Lung (tissue), 12 donors: ENCODE results near the gene WDR86. TPM values are rescaled to one million over a fixed set of nuclear protein-coding genes. Genes with fewer than 3 reads are reported as not detected.

Experiments used
- ATAC-seq: fragments of 200-7000 bp; cut with Tn5 transposase; one replicate; pipeline ENCODE4 v1.9.1; 2020; ENCODE audit warnings: moderate number of reproducible peaks; ENCODE audit not compliant: insufficient read depth, low FRiP score
- DNase-seq, 3 donors: peaks; one replicate each; pipeline ENCODE4 v3.0.0-alpha.2; 2013 to 2017
- H3K27ac ChIP-seq, 2 donors: one replicate each; pipeline ENCODE4 v1.5.1; 2013; ENCODE audit warnings: mild to moderate bottlenecking in 2 of 2, moderate library complexity in 2 of 2, control low read depth in 1 of 2, inconsistent platforms in 1 of 2, low read depth in 1 of 2, low read length in 1 of 2
- H3K27me3 ChIP-seq, 3 donors: one replicate each; pipeline ENCODE4 v1.5.1; 2013; ENCODE audit warnings: low read length in 2 of 3; ENCODE audit not compliant: control insufficient read depth in 3 of 3, insufficient read depth in 3 of 3
- H3K36me3 ChIP-seq, 4 donors: one replicate each; pipeline ENCODE4 v1.5.1; 2013; ENCODE audit warnings: low read length in 4 of 4, mild to moderate bottlenecking in 1 of 4, moderate library complexity in 1 of 4; ENCODE audit not compliant: control insufficient read depth in 4 of 4, insufficient read depth in 4 of 4
- H3K4me1 ChIP-seq, 5 donors: one replicate each; pipeline ENCODE4 v1.5.1; 2013; ENCODE audit warnings: low read length in 5 of 5, mild to moderate bottlenecking in 2 of 5, moderate library complexity in 1 of 5; ENCODE audit not compliant: control insufficient read depth in 5 of 5, insufficient read depth in 5 of 5
- H3K4me3 ChIP-seq: one replicate; pipeline ENCODE4 v1.5.1; 2013; ENCODE audit warnings: mild to moderate bottlenecking, control low read depth, moderate library complexity
- H3K9ac ChIP-seq, 2 donors: one replicate each; pipeline ENCODE4 v1.5.1; 2013; ENCODE audit warnings: low read length in 2 of 2, control low read depth in 1 of 2; ENCODE audit not compliant: insufficient read depth in 1 of 2
- H3K9me3 ChIP-seq, 4 donors: one replicate each; pipeline ENCODE4 v1.5.1; 2013; ENCODE audit warnings: low read length in 3 of 4, mild to moderate bottlenecking in 1 of 4, moderate library complexity in 1 of 4; ENCODE audit not compliant: control insufficient read depth in 4 of 4, insufficient read depth in 3 of 4
- WGBS, 2 donors: extraction: QIAGEN DNeasy Blood & Tissue Kit; methylation state at CpG; one replicate each; pipeline ENCODE4 v1.1.7; 2013; 5-methylcytosine and 5-hydroxymethylcytosine counted together
- polyA plus RNA-seq, 2 donors: library from polyadenylated mRNA; stranded (reverse); fragments of 200-250 nt; gene quantifications; one replicate each; pipeline ENCODE4 v1.2.1, GENCODE V29; 2013
- total RNA-seq, 2 donors: library from RNA; depleted of rRNA in 1 of 2; stranded (reverse); fragments of >200 nt in 1 of 2; gene quantifications; one replicate each; pipeline ENCODE4 v1.2.1, GENCODE V29; 2014 to 2021
- TF ChIP-seq, protein P1 (sequence below): IDR thresholded peaks from 2 replicates; pipeline ENCODE4 v1.5.1; 2012; ENCODE audit warnings: mild to moderate bottlenecking; ENCODE audit errors: control extremely low read depth, extremely low read depth
- donor health status: control.
- donor health status: control.
- donor health status: Bipolar disorder and iron deficiency.
- donor health status: healthy.
- donor health status: DM: yes; HTN: yes; CAD: no.

The WDR86 gene
- total and polyA plus RNA-seq, 4 donors, result 0.81 to 19.7 (median 2.4) TPM

GRCh38 chr7:151392002-151392401, 17.8 kb downstream of the WDR86 start:
- TF ChIP-seq, protein P1, sequence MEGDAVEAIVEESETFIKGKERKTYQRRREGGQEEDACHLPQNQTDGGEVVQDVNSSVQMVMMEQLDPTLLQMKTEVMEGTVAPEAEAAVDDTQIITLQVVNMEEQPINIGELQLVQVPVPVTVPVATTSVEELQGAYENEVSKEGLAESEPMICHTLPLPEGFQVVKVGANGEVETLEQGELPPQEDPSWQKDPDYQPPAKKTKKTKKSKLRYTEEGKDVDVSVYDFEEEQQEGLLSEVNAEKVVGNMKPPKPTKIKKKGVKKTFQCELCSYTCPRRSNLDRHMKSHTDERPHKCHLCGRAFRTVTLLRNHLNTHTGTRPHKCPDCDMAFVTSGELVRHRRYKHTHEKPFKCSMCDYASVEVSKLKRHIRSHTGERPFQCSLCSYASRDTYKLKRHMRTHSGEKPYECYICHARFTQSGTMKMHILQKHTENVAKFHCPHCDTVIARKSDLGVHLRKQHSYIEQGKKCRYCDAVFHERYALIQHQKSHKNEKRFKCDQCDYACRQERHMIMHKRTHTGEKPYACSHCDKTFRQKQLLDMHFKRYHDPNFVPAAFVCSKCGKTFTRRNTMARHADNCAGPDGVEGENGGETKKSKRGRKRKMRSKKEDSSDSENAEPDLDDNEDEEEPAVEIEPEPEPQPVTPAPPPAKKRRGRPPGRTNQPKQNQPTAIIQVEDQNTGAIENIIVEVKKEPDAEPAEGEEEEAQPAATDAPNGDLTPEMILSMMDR, result no peak
- no peak for ATAC-seq

GRCh38 chr7:151391358-151391730, 18.5 kb downstream of the WDR86 start:
- no peak for DNase-seq
- H3K9ac ChIP-seq, result no peak overlapping the region
- WGBS, 2 donors, result 85 to 92% methylated on average over 9 of the region's 9 CpGs

More at GRCh38 chr7:151392002-151392401, 17.8 kb downstream of the WDR86 start:
- Histone ChIP-seq H3K9ac (no peak overlapping the region), H3K9me3 (no peaks in the 10 kb centered on the region), H3K4me1 (no peaks in the 10 kb centered on the region), H3K27me3 (peaks cover 0 to 2% (median 0%) of the 10 kb centered on the region in 3 donors), H3K4me3 (no peak overlapping the region), H3K27ac (no peak overlapping the region), H3K36me3 (peaks cover 0 to 6% (median 1%) of the 10 kb centered on the region in 4 donors)
- no peak for DNase-seq
- 85 to 94% methylated on average over 6 to 8 of the region's 8 CpGs for WGBS, 2 donors

DNA sequence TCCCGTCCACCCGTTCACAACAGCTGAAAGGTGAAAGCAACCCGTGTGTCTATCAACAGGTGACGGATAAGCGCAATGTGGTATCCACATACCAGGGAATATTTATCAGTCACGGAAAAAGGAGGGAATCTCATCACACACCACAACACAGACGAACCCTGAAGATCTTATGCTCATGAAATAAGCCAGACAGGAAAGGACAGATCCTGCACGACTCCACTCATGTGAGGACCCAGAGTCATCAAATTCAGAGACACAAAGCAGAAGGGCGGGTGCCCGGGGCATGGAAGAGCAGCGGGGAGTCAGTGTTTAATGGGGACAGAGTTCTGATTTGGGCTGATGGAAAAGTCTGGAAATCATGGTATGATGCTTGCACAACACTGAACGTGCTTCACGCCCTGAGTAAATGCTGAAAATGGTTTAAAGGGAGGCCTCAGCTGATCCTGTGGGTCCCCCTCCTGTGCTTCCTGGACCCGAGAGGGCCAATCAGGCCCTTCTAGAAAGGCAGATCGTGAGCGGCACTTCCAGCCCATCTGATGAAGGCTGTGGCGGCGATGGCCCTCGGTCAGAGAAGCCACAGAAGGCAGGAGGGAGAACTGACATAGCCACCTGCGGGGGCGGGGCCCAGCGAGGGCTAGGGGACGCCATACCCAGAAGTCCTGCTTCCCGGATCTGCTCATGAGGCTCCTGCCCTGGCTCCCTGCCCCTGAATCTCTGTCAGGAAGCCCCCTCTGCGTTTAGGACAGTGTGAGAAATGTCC, 19.1 kb downstream of the WDR86 start:
- peaks cover 0 to 6% (median 0%) of the 10 kb centered on the region in 5 donors for H3K4me1 ChIP-seq
- H3K27me3 ChIP-seq, result peaks cover 0 to 2% (median 0%) of the 10 kb centered on the region in 3 donors
- ATAC-seq (no peak), DNase-seq (no peak)
- H3K9ac ChIP-seq, result no peak overlapping the region
- H3K27ac ChIP-seq, result no peak overlapping the region
- H3K4me3 ChIP-seq, result no peak overlapping the region
- H3K9me3 ChIP-seq, result no peaks in the 10 kb centered on the region
- TF ChIP-seq, protein P1, result no peak
- 63 to 76% methylated on average over 25 of the region's 25 CpGs for WGBS, 2 donors
- peaks cover 0 to 6% (median 1%) of the 10 kb centered on the region in 4 donors for H3K36me3 ChIP-seq

More at GRCh38 chr7:151391358-151391730, 18.5 kb downstream of the WDR86 start:
- Histone ChIP-seq H3K27ac (no peak overlapping the region), H3K4me3 (no peak overlapping the region), H3K36me3 (peaks cover 0 to 6% (median 1%) of the 10 kb centered on the region in 4 donors), H3K9me3 (no peaks in the 10 kb centered on the region), H3K4me1 (peaks cover 0 to 3% (median 0%) of the 10 kb centered on the region in 5 donors), H3K27me3 (peaks cover 0 to 2% (median 0%) of the 10 kb centered on the region in 3 donors)
- TF ChIP-seq, protein P1, result no peak
- ATAC-seq, result no peak
